SK-N-SH (cell line): Measurements from ENCODE around the gene TXNRD1.

Experiments used
- GATA2 ChIP-seq: sonication (generic); formaldehyde crosslinking; IDR thresholded peaks from 2 replicates; pipeline ENCODE4 v1.5.0; 2020; ENCODE audit warnings: mild to moderate bottlenecking, missing genetic modification reagents
- POLR2AphosphoS5 ChIP-seq: IDR thresholded peaks from 2 replicates; pipeline ENCODE4 v1.6.1; 2012; ENCODE audit warnings: low read depth, low read length
- RFX5 ChIP-seq: IDR thresholded peaks from 2 replicates; pipeline ENCODE4 v1.6.1; 2012; ENCODE audit warnings: mild to moderate bottlenecking, improper control_type of control experiment, low read length
- RXRA ChIP-seq: IDR thresholded peaks from 2 replicates; pipeline ENCODE4 v1.4.0; 2012; ENCODE audit warnings: low read depth, mild to moderate bottlenecking, borderline replicate concordance
- SMC3 ChIP-seq: IDR thresholded peaks from 2 replicates; pipeline ENCODE4 v1.6.1; 2012; ENCODE audit warnings: low read depth, low read length, improper control_type of control experiment
- TAF1 ChIP-seq: IDR thresholded peaks from 2 replicates; pipeline ENCODE4 v1.6.1; 2012; ENCODE audit warnings: low read depth, mild to moderate bottlenecking, low read length, moderate library complexity, borderline replicate concordance
- TCF12 ChIP-seq: IDR thresholded peaks from 2 replicates; pipeline ENCODE4 v1.4.0; 2012
- TF ChIP-seq, protein P1 (sequence below): fragments of 200-600 bp; sonication (generic); IDR thresholded peaks from 2 replicates; pipeline ENCODE4 v1.6.1; 2017; ENCODE audit warnings: antibody characterized with exemption, mild to moderate bottlenecking, moderate library complexity
- TF ChIP-seq, protein P2 (sequence below): fragments of 150-350 bp; IDR thresholded peaks from 2 replicates; pipeline ENCODE4 v1.6.1; 2017; ENCODE audit warnings: antibody characterized with exemption, low read length, low read depth, borderline replicate concordance
- TF ChIP-seq, protein P3 (sequence below): IDR thresholded peaks from 2 replicates; pipeline ENCODE4 v1.4.0; 2012; ENCODE audit warnings: low read depth, borderline replicate concordance

DNA sequence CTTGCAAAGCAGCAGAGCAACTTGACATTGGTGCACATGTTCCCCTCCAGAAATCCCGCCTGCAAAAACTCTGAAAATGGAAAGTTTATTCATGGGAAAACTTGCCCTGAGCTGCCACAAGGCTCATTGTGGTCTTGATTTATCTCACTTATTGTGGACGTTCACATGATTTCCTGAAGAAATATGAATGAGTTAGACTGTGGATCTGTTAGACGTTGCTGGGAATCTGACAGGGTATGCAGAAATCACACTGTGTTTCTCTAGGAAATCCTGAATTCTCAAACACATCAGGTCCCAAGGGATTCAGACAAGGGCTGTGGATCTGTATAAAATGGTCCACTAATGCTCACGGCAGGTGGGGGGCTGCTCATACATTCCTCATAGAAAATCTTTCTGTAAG lies 160.2 kb downstream of the TXNRD1 start:
- TF ChIP-seq, protein P1, sequence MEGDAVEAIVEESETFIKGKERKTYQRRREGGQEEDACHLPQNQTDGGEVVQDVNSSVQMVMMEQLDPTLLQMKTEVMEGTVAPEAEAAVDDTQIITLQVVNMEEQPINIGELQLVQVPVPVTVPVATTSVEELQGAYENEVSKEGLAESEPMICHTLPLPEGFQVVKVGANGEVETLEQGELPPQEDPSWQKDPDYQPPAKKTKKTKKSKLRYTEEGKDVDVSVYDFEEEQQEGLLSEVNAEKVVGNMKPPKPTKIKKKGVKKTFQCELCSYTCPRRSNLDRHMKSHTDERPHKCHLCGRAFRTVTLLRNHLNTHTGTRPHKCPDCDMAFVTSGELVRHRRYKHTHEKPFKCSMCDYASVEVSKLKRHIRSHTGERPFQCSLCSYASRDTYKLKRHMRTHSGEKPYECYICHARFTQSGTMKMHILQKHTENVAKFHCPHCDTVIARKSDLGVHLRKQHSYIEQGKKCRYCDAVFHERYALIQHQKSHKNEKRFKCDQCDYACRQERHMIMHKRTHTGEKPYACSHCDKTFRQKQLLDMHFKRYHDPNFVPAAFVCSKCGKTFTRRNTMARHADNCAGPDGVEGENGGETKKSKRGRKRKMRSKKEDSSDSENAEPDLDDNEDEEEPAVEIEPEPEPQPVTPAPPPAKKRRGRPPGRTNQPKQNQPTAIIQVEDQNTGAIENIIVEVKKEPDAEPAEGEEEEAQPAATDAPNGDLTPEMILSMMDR, result no peak
- TF ChIP-seq POLR2AphosphoS5 (no peak), TAF1 (no peak), TCF12 (no peak), RXRA (no peak), SMC3 (no peak), RFX5 (no peak), GATA2 (CRISPR knock-in tag) (no peak)
- TF ChIP-seq, protein P2, sequence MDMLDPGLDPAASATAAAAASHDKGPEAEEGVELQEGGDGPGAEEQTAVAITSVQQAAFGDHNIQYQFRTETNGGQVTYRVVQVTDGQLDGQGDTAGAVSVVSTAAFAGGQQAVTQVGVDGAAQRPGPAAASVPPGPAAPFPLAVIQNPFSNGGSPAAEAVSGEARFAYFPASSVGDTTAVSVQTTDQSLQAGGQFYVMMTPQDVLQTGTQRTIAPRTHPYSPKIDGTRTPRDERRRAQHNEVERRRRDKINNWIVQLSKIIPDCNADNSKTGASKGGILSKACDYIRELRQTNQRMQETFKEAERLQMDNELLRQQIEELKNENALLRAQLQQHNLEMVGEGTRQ, result no peak
- TF ChIP-seq, protein P3, sequence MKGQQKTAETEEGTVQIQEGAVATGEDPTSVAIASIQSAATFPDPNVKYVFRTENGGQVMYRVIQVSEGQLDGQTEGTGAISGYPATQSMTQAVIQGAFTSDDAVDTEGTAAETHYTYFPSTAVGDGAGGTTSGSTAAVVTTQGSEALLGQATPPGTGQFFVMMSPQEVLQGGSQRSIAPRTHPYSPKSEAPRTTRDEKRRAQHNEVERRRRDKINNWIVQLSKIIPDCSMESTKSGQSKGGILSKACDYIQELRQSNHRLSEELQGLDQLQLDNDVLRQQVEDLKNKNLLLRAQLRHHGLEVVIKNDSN, result no peak
